ENCODE results near the gene GEN1.
A peak's percentile ranks its signal among the peaks of the same experiment; 100 is the strongest.
"Not testable (repeated sequence)": the region's sequence is repeated elsewhere in the genome, so short reads cannot be mapped to it uniquely, and the experiment has no call there.

Gene GEN1

DNA sequence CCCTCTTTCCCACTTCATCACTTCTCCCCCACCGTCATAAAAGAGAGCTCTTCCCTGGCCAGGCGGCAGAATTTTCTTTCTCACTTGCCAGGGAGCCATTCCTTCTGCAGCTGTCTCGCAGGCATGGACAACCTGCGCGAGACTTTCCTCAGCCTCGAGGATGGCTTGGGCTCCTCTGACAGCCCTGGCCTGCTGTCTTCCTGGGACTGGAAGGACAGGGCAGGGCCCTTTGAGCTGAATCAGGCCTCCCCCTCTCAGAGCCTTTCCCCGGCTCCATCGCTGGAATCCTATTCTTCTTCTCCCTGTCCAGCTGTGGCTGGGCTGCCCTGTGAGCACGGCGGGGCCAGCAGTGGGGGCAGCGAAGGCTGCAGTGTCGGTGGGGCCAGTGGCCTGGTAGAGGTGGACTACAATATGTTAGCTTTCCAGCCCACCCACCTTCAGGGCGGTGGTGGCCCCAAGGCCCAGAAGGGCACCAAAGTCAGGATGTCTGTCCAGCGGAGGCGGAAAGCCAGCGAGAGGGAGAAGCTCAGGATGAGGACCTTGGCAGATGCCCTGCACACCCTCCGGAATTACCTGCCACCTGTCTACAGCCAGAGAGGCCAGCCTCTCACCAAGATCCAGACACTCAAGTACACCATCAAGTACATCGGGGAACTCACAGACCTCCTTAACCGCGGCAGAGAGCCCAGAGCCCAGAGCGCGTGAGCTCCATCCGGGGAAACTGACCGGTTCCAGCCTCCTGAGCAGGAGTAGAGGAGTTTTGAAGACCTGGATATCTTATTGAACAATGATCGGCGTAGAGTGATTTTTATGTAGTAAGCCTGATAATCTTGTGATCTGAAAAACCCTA, 62.7 kb downstream of the GEN1 start, which contains the start of gene MSGN1:
Gene MSGN1, plus strand, starts transcription at position 65 of the 850 bp plus-strand sequence. Its CDS starts 59 bp downstream, at position 124.
- H3K9me3 ChIP-seq (ENCODE audit: control insufficient read depth, insufficient read depth, low read length), result no peaks in the 10 kb centered on the region
- H3K4me1 ChIP-seq (ENCODE audit: insufficient read depth, low read length), result peaks cover 19% of the 10 kb centered on the region
- no peaks in the 10 kb centered on the region for H3K36me3 ChIP-seq (ENCODE audit: insufficient read depth, low read length)
- no peak within 1 kb of the TSS for H3K9ac ChIP-seq (ENCODE audit: low read depth, low read length)

DNA sequence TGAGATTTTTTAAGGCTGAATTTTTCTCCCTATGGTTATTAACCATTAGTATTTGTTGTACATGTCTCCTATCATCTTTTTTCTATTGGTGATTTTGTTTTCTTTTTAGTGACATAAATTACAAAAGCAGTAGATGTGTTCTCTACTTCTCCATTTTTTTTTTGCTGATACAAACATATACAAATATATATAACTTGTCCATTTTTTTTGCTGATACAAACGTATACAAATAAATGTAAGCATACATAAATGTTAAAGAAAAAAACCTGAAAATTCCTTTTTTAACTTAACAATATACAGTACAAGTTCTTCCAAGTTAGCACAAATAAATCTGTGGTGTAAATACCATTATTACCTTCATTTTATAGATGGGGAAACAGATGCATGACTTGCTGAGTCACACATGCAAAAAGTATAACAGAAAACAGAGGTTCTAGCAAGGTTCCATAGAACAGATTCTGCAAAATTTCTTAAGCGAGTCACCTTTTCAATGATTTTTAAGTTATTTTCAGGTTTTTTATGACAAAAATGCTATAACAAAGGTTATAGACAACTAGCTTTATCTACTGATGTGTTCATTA, 64.4 kb downstream of the GEN1 start:
- Histone ChIP-seq H3K4me1 (ENCODE audit: insufficient read depth, low read length) (peaks cover 23% of the 10 kb centered on the region), H3K9ac (ENCODE audit: low read depth, low read length) (no peak overlapping the region), H3K9me3 (ENCODE audit: control insufficient read depth, insufficient read depth, low read length) (no peaks in the 10 kb centered on the region), H3K36me3 (ENCODE audit: insufficient read depth, low read length) (no peaks in the 10 kb centered on the region)

- Histone ChIP-seq H3K36me3 (ENCODE audit: insufficient read depth, low read length) (no peaks in the 10 kb centered on the region), H3K9ac (ENCODE audit: low read depth, low read length) (no peak overlapping the region), H3K4me1 (ENCODE audit: insufficient read depth, low read length) (peaks cover 9% of the 10 kb centered on the region), H3K9me3 (ENCODE audit: control insufficient read depth, insufficient read depth, low read length) (no peaks in the 10 kb centered on the region)
Measured at GRCh38 chr2:17821080-17821479, 67.1 kb downstream of the GEN1 start.

GRCh38 chr2:17821535-17822444, 67.9 kb downstream of the GEN1 start:
- no peaks in the 10 kb centered on the region for H3K9me3 ChIP-seq (ENCODE audit: control insufficient read depth, insufficient read depth, low read length)
- no peak overlapping the region for H3K9ac ChIP-seq (ENCODE audit: low read depth, low read length)
- H3K36me3 ChIP-seq (ENCODE audit: insufficient read depth, low read length), result no peaks in the 10 kb centered on the region
- peaks cover 5% of the 10 kb centered on the region for H3K4me1 ChIP-seq (ENCODE audit: insufficient read depth, low read length)

GRCh38 chr2:17822445-17823117, 68.6 kb downstream of the GEN1 start:
- H3K9me3 ChIP-seq (ENCODE audit: control insufficient read depth, insufficient read depth, low read length), result no peaks in the 10 kb centered on the region
- no peak overlapping the region for H3K9ac ChIP-seq (ENCODE audit: low read depth, low read length)
- peaks cover 5% of the 10 kb centered on the region for H3K4me1 ChIP-seq (ENCODE audit: insufficient read depth, low read length)
- no peaks in the 10 kb centered on the region for H3K36me3 ChIP-seq (ENCODE audit: insufficient read depth, low read length)

- not testable (repeated sequence) for H3K9me3 ChIP-seq (ENCODE audit: control insufficient read depth, insufficient read depth, low read length); H3K4me1 ChIP-seq (ENCODE audit: insufficient read depth, low read length); H3K9ac ChIP-seq (ENCODE audit: low read depth, low read length); H3K36me3 ChIP-seq (ENCODE audit: insufficient read depth, low read length)
Measured at GRCh38 chr2:17823646-17824045, 69.7 kb downstream of the GEN1 start.

DNA sequence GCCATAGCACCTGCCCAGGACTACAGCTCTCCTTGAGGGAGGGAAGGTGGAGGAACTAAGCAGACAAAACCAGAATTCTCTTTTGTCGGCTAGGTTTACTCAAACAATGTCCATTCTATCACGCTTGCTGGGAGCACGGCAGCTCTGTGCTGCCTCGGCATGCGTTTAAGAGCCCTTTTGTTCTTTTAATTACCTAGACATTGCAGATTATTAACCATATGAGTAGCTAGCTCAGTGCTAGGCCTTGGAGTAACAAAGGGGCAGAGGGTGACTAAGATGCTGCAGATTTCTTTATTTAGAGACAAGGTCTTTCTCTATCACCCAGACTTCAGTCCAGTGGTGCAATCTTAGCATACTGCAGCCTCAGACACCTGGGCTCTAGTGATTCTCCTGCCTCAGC, 73.4 kb downstream of the GEN1 start:
- Histone ChIP-seq H3K9ac (ENCODE audit: low read depth, low read length) (no peak overlapping the region), H3K4me1 (ENCODE audit: insufficient read depth, low read length) (peaks cover 2% of the 10 kb centered on the region), H3K9me3 (ENCODE audit: control insufficient read depth, insufficient read depth, low read length) (0 out of 2 replicates have a peak, but pooled peaks cover 2% of the 10 kb centered on the region), H3K36me3 (ENCODE audit: insufficient read depth, low read length) (no peaks in the 10 kb centered on the region)

DNA sequence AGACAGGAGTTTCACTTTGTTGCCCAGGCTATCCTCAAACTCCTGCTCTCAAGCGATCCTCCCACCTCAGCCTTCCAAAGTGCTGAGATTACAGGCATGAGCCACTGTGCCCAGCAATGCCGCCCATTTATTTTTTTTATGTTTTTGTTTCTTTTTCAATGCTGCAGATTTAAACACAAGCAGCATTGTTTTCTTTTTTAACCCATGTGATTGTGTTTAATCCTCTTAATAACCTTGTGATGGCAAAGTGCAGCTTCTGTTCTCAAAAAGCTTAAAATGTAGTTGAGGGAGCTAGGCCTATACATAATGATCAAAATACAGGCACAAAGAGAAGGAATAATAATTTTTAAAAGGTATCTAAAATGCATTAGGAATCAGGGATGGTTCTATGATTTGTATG, 73.8 kb downstream of the GEN1 start:
- Histone ChIP-seq H3K4me1 (ENCODE audit: insufficient read depth, low read length) (no peaks in the 10 kb centered on the region), H3K36me3 (ENCODE audit: insufficient read depth, low read length) (no peaks in the 10 kb centered on the region), H3K9ac (ENCODE audit: low read depth, low read length) (no peak overlapping the region), H3K9me3 (ENCODE audit: control insufficient read depth, insufficient read depth, low read length) (0 out of 2 replicates have a peak, but pooled peaks cover 2% of the 10 kb centered on the region)

GRCh38 chr2:17830053-17831034, 76.4 kb downstream of the GEN1 start:
- H3K9me3 ChIP-seq (ENCODE audit: control insufficient read depth, insufficient read depth, low read length), result 0 out of 2 replicates have a peak, but pooled peaks cover 2% of the 10 kb centered on the region
- peak overlapping the region; percentile 17; the same call in 1 of the 2 replicates for H3K9ac ChIP-seq (ENCODE audit: low read depth, low read length)
- H3K4me1 ChIP-seq (ENCODE audit: insufficient read depth, low read length), result no peaks in the 10 kb centered on the region
- H3K36me3 ChIP-seq (ENCODE audit: insufficient read depth, low read length), result no peaks in the 10 kb centered on the region

DNA sequence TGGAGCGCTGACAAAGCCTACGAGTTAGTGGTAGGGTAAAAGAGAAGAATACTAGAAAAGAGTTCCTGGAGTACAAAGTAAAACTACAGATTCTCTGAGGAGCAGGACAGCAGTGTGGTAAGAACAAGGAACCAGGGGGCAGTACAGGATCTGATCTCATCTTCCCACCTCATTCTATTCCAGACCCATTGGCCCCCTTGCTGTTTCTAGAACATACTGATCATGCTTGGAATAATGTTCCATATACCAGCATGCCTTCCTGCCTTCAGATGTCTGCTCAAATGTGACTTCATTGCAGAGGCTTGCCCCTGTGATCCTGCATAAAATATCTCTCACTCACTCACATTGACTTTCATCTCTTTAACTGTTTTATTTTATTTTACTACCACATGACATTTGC, 81.6 kb downstream of the GEN1 start:
- no peaks in the 10 kb centered on the region for H3K4me1 ChIP-seq (ENCODE audit: insufficient read depth, low read length)
- H3K9me3 ChIP-seq (ENCODE audit: control insufficient read depth, insufficient read depth, low read length), result no peaks in the 10 kb centered on the region
- no peak overlapping the region for H3K9ac ChIP-seq (ENCODE audit: low read depth, low read length)
- H3K36me3 ChIP-seq (ENCODE audit: insufficient read depth, low read length), result no peaks in the 10 kb centered on the region
